Stimulated activated CD4-positive, alpha-beta T cell treated with anti-CD3 and anti-CD28 coated beads, Interleukin-12 subunit alpha, Interleukin-12 subunit beta, amount 100 ng/mL, for 4 hours (primary cell): ENCODE results near the gene AAGAB.

Source experiments
- DNase-seq: peaks from one replicate; pipeline ENCODE4 v3.0.0-alpha.2; 2020

Gene AAGAB

GRCh38 chr15:67185621-67186225 is 68.7 kb downstream of the AAGAB start:
- DNase-seq = no peak

GRCh38 chr15:67185051-67185450 is 69.4 kb downstream of the AAGAB start:
- no peak for DNase-seq

DNA sequence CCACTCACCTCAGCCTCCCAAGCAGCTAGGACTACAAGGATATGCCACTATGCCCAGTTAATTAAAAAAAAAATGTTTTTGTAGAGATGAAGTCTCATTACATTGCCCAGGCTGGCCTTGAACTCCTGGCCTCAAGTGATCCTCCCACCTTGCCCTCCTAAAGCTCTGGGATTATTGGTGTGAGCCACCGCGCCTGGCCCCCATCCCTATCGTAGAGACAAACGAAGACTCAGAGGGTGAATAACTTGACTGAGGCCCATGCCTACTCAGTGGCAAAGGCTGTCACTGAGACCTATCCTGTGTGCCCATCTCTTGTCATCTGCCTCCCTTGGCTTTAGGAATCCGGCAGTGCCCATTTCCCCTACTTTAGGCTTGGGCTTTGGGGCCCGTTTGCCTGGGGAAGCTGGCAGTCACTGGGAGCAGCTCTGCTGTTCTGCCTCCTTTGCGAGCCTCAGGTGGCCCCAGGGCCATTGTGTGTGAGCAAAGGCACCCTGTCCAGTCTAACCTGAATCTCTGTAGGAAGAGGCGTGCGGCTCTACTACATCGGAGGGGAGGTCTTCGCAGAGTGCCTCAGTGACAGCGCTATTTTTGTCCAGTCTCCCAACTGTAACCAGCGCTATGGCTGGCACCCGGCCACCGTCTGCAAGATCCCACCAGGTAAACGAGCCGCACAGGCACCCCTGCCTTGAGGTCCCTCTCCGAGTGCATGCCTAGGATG is 70.1 kb downstream of the AAGAB start:
- DNase-seq = no peak

GRCh38 chr15:67183443-67184169 is 70.9 kb downstream of the AAGAB start:
- no peak for DNase-seq

- no peak for DNase-seq
Observed at GRCh38 chr15:67181221-67181639, 73.2 kb downstream of the AAGAB start.

DNA sequence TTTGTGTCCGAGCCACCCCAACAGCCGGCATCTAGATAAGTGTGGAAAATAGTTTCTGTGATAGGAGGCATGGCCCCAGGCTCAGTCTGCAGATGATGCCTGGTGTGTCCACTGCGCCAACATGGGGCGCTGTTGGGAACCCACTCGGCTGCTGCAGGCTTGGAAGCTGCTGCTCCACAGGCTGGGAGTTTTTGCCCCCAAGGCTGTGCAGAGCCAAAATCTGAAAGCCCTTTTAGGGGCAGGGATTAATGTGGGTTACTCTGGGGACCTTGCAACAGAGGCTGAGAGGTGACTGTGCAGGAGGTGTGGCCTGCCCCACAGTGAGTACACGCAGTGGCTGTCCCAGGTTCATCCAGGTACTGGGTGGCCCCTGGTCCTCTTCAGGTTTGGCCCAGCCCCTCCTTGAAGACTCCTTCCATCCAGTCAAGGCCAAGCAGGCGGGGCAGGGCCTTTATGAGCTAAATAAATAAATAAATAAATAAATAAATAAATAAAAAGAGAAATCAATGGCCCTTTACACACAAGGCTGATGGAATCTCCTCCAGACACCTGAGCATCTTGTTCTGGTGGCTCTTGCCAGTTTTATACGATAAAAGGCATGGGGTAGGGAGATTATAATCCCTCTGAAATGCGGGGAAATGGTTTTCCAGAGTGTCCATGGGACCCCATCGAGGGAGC is 73.8 kb downstream of the AAGAB start:
- no peak for DNase-seq

GRCh38 chr15:67180035-67180434 is 74.4 kb downstream of the AAGAB start:
- DNase-seq = no peak

DNA sequence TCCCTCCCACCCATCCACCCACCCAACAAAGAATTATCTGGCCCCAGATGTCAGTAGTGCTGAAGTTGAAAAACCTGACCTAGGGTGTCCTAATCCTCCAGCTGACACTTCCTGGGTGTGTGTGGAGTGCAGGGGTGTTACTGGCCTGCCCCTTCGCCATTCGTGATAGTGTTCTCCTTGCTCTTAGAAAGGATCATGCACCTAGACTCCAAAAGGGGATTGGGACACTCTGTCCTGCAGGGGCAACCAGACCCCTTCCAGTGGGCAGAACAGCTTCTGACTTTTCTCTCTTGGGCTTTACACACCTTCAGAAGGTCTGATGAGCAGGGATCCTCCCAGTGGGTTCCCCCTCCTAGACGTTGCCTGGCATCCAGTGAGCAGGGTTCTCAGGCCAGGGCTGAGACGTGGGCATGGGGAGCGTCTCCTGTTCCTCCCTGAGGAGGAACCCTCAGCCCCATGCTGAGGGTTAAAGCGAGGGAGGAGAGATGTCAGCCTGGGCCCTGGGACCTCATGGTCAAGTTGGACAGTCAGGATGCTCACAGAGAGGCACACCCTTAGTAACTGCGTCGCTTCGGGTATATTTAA is 75.0 kb downstream of the AAGAB start:
- DNase-seq = no peak

GRCh38 chr15:67178569-67179210 is 75.8 kb downstream of the AAGAB start:
- no peak for DNase-seq

DNA sequence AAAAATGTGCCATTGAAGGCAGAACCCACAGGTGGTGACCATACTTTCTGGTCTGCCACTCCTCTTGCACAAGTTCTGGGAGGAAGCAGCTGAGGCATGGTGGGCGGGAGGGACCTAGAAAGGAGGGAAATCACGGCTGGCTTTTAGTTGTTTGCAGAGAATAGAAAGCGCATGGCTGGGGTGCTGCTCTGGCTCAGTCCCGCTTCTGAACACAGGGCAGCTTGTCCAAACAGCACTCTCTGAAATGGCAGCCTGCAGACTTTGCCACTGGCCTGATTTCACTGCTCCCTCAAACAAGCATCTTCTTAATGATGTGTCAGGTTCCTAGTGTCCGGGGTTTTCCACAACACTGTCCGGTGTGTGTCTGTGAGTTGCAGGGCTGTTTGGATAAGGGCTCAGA is 76.7 kb downstream of the AAGAB start:
- DNase-seq = no peak

DNA sequence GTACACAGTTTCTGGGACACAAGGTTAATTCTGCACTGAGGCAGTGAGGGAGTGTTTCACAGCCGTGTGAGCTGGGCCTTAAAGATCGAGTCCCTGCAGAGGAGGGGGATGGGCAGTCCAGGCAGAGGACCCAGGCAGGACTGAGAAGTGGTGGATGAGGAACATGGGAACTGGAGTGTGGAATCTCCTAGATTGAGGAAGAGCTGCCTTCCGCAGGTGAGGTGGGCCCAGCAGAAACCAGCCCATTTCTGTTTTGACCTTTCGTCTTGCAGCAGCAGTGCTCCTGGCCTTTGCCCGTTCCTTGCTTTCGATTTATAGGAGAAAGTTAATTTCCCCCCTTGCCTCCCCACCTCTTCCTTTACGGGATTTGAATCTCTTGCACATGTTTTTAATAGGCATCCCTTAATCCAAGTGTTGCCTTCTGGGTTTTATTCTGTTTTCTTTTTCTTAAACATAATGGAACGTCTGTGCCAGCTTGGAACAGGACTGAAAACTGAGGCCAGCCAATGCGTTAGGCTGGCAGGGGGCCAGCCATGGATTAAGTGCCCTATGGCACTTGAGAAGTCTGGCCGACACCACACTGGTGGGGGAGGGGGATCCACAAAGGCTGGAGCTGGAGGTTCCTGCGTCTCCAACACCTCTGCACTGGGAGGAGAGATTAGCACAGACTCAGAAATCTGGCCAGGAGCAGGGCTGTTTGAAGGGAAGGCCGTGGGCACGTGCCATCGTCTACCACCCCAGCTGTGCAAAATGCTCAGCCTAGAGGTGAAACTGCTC is 78.1 kb downstream of the AAGAB start:
- no peak for DNase-seq

DNA sequence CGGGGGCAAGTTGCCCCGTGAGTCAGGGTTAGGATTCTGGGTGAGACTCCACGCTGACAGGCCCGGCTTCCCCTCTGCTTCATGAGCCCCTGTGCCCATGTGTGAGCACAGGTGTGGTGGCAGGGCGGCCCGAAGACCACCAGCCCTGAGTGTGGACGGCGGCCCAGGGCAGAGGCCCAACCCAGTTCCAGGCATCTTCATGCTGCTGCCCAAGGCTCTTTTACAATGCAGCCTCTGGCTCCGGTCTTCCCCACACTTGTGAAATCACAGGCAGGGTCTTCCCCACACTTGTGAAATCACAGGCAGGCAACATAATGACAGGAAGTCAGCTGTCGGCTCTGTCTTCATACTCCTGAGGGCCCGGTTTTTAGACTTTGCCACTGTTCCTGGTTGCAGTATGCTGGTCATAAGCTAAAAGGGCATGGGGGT is 78.8 kb downstream of the AAGAB start:
- DNase-seq = no peak

- peak; percentile 15 for DNase-seq
Observed at GRCh38 chr15:67174864-67175573, 79.4 kb downstream of the AAGAB start.

DNA sequence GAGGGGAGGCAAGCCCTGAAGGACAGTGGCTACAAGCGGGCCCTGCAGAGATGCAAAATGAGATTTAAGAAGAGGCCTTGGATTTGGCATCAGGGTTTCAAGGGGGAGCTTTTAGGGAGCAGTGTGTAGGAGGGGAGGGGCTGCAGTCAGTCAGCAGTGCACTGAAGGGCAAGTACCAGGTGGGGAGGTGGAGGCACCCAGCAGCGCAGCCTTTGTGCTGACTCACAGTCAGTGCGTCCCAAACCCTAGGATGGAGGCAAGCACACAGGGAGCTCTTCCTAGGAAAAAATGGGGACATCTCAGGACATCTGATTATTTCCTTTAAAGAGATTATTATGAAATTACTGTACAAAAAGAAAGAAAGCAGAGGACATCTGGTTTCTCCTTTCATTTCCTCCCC is 80.0 kb downstream of the AAGAB start:
- DNase-seq = no peak

- no peak for DNase-seq
Observed at GRCh38 chr15:67173786-67174185, 80.7 kb downstream of the AAGAB start.

- DNase-seq = no peak
Observed at GRCh38 chr15:67173005-67173404, 81.5 kb downstream of the AAGAB start.

DNA sequence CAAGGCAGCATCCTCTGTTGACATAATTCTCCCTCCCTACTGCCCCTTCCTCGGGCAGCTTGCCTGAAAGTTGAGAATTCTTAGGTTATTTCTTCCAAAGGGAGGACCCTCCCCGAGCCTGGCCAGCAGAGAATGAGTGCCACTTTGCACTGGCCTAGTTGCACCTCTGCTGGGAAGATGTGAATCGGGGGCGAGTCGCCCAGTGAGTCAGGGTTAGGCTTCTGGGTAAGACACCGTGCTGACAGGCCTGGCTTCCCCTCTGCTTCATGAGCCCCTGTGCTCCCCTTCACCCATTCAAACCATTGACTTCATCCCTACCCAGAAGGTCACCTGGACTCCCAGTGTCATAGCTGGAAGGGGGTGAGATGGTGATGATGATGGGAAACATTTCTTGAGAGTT is 82.3 kb downstream of the AAGAB start:
- DNase-seq = no peak

GRCh38 chr15:67171471-67171870 is 83.0 kb downstream of the AAGAB start:
- DNase-seq = no peak

- DNase-seq = no peak
Observed at GRCh38 chr15:67170143-67170925, 84.1 kb downstream of the AAGAB start.

GRCh38 chr15:67168694-67169093 is 85.8 kb downstream of the AAGAB start:
- no peak for DNase-seq
